Right ventricle myocardium superior (tissue), 1 donor: ENCODE results near the gene CAPN8. TPM values are rescaled to one million over a fixed set of nuclear protein-coding genes. Genes with fewer than 3 reads are reported as not detected.

Source experiments
- ATAC-seq: fragments of 200-7000 bp; cut with Tn5 transposase; one replicate; pipeline ENCODE4 v1.9.1; 2020; ENCODE audit warnings: mild to moderate bottlenecking; ENCODE audit not compliant: poor library complexity
- DNase-seq: peaks from one replicate; pipeline ENCODE4 v3.0.0-alpha.2; 2020
- intact Hi-C: fragments of 100-400 bp; cut with DNase I; formaldehyde crosslinking; loops from one replicate; pipeline ENCODE4 v1.11.2; 2022
- total RNA-seq: library from RNA; stranded (reverse); fragmentation: NEBNext Ultra II Directional; extraction: Animal tissue kit (Norgen Biotek cat#: 25700); gene quantifications from one replicate; pipeline ENCODE4 v1.2.1, GENCODE V29; 2021
- donor health status: DM: no; HTN: yes; CAD: no; lungs with severe emphysema.

CAPN8 gene
- total RNA-seq, 1 donor from 2014 or later, result not detected

GRCh38 chr1:223631473-223631872 lies 34.0 kb downstream of the CAPN8 start:
- ATAC-seq, result no peak

GRCh38 chr1:223629126-223629457 lies 36.4 kb downstream of the CAPN8 start:
- intact Hi-C loops, result no loop called here
- no peak for DNase-seq
- no peak for ATAC-seq

More at GRCh38 chr1:223631473-223631872, 34.0 kb downstream of the CAPN8 start:
- no peak for DNase-seq
- intact Hi-C loops, result no loop called here

DNA sequence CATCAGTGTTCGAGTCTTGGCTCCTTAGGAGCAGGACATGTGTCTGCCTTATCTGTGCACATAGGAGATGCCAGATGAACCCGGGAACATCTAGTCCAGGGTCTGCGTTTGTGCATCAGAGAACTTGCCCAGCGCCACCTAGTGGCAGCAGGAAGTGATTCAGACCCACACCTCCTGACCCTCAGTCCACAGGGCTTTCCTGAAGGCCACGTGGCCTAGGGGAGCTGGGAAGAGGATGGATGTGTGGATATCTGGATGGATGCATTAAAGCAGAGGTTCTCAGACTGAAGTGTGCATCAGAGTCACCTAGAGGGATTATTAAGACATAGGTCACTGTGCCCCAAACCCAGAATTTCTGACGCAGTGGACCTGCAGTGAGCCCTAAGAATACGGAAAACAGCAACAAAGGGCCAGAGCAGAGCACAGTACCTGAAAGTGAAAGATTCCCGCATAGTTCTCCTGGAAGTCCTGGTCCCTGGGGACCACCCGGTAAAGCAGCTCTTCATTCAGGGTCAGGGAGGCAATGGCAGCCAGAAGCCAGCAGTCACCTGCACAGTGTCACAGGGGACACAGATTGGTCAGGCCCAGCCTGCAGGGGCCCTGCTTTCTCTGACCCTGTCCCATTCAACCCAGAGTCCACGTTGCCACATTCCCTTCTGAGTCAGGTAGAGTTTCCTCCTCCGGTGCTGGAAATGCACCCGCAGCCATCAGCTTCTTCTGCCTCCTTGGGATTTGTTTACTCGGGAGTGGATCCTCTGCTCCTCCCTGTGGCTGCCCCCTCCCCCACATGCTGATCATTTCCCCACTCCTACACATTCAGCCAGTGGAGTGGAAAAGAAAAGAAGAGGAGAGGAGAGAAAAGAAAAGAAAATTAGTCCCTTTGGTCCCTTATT lies 37.0 kb downstream of the CAPN8 start:
- intact Hi-C loops, result no loop called here
- ATAC-seq, result peak; percentile 83
- DNase-seq, result peak; percentile 61

- intact Hi-C loops, result no loop called here
- ATAC-seq (no peak), DNase-seq (no peak)
These were observed 43.2 kb downstream of the CAPN8 start for GRCh38 chr1:223622132-223622842.

- ATAC-seq (peak; percentile 34), DNase-seq (no peak)
- intact Hi-C loops, result no loop called here
These were observed 44.2 kb downstream of the CAPN8 start for GRCh38 chr1:223621312-223621734.

GRCh38 chr1:223620297-223620897 lies 45.1 kb downstream of the CAPN8 start:
- intact Hi-C loops, result no loop called here
- ATAC-seq (peak; percentile 52), DNase-seq (no peak)

DNA sequence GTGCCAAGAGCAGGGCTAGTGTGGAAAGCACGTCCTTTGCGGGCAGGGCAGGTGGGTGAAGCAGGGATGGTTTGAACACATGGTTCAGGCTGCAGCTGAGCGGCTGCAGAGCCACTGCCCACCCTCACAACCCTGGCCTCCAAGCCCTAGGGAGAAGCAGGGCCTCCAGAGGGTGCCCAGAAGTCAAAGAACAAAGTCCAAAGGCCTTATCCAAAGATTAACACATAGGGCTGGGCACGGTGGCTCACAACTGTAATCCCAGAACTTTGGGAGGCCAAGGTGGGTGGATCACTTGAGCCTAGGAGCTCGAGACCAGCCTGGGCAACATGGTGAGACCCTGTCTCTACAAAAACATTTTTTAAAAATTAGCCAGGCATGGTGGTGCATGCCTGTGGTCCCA lies 46.8 kb downstream of the CAPN8 start:
- ATAC-seq, result no peak

GRCh38 chr1:223617323-223618070 lies 48.0 kb downstream of the CAPN8 start:
- DNase-seq, result no peak
- intact Hi-C loops, result no loop called here
- no peak for ATAC-seq

More for the DNA sequence above, 46.8 kb downstream of the CAPN8 start:
- intact Hi-C loops, result no loop called here
- DNase-seq, result no peak

DNA sequence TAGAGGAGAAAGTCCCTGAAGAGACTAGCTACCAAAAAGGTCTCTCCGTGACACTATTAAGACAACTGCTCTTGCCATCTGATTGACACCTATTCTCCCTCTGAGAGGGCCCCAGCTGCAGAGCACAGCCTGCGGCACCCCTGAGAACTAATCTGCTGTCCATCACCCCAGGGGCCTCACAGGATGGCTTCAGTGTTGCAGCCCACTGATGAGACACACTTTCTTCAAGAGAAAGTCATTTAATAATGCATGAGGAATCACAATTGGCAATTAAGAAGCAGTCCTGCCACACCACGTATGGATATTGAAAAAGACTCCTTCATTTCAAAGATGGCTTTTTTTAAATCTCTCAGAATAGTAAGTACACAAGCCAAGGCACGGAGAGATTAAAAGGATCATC lies 48.9 kb downstream of the CAPN8 start:
- ATAC-seq (no peak), DNase-seq (no peak)
- intact Hi-C loops, result no loop called here

DNA sequence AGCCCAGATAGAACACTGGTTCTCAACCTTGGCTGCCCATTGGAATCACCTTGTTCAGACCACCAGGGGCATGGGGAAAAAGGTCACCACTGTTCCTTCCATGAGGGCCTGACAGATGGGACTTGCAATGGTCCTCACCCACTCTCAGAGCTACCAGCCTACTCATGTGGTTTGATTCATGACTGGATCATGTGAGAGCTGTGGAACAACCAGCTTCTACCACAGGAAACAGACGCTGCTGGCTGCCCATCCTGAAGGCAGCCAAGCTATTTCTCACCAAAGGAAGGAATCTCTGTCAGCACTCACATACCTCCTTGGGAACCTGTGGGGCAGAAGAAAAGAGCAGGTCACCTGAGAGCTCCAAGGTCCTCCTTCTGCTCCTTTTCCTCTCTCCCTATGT lies 53.6 kb downstream of the CAPN8 start:
- ATAC-seq, result no peak
- DNase-seq, result no peak
- intact Hi-C loops, result no loop called here

DNA sequence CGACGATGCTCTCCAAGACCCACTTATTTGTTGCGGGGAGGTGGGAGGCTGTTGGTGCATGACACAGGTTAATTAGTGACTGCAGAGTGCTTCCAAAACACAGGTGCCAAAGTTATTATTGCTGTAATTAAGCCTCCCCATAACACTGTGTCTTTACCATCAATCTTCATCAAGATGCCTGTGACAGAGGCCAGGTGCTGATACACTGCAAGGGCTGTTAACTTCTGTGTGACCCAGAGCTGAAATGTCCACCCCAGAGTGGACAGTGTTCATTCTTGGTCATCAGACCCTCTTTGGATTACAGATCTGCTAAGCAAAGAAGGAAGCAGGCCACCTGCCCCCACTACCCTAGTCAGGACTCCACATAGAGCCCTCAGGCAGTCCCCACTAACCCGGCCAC lies 55.5 kb downstream of the CAPN8 start:
- intact Hi-C loops, result no loop called here

DNA sequence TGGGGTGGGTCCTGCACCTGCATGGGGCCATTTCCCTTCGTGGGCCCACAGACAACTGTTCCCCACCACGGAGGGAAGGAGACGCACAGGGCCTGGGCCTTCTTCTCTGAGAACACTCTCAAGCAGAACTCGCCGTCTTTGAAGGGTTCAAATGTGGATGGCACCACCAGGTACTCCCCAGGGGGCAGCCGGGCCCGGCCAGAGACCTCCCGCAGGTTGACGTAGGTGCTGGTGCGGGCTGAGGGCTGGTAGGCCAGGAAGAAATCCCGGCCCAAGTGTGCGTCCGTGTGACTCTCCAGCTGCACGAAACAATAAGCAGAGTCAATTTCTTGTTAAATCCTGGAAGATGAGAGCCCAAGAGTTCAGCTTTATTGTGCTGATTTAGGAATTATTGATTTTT lies 56.4 kb downstream of the CAPN8 start:
- no peak for DNase-seq
- no peak for ATAC-seq
- intact Hi-C loops, result no loop called here

More for the DNA sequence above, 55.5 kb downstream of the CAPN8 start:
- ATAC-seq, result no peak
- no peak for DNase-seq

DNA sequence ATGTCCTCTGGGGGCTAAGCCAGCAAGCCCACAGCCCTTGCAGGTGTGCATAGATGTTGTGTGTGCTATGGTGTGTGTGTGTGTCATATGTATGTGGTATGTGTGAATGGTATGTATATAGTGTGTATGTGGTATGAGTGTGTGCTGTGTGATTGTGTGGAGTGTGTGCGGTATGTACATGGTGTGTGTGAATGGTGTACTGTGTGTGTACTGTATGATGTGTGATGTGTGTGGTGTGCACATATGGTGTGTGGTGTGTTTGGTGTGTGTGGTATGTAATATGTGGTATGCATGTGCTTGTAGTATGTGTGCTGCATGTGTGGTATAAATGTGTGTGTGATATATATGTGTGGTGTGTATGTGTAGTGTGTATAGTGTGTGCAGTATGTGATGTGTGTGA lies 107.0 kb downstream of the CAPN8 start:
- intact Hi-C loops, result no loop called here
- no peak for DNase-seq
- ATAC-seq, result no peak

GRCh38 chr1:223557130-223557475 lies 108.4 kb downstream of the CAPN8 start:
- DNase-seq (no peak), ATAC-seq (no peak)
- intact Hi-C loops, result no loop called here

DNA sequence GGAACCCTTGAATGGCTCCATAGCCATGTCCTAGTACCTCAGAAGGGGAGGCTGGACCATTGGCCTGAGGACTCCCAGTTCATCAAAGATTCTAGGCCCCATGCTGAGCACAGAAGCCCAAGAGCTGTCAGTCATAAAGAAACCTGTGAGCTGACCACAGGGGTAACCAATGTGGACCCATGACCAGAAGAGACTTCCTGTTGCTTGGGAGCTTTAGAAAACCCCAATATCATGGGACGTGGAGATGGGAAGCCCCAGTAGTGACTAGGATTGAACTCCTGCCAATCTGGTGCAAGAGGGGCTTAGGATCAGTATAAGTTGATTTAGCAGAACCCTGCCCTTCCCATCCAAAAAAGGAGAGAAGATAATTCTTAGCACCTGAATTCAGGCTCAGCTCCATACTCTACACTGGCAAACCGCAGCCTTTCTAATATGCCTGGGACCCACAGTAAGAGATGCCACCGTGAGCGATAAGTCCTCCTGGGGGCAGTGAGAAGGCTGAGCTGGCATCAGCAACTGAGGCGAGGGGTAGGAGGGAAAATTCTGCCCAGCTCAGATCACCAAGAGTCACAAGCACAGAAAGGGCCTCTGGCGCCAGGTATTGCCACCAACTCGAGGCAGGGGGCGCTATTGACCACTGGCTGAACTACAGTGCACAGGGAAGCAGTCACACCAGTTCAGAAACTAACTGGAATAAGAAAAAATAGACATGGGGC lies 108.9 kb downstream of the CAPN8 start:
- intact Hi-C loops, result no loop called here
- ATAC-seq (no peak), DNase-seq (peak; percentile 45)

DNA sequence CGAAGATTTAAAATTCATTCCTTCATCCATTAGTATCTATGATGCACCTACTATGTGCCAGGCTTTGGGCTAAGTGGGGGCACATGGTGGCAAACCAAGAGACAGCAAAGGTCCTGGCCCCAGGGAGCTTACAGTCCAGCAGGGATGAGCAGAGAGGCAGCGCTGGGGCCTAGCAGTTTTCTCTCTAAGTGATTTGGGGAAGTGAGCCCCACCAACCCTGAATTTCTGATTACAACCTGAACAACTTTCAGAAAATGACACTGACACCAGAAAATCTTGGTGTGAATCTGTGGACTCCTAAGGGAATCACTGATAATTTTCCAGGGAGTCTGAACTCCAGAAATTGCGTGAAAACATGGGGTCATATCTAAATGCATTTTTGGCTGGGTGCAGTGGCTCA lies 111.5 kb downstream of the CAPN8 start:
- intact Hi-C loops, result no loop called here
- ATAC-seq, result no peak

DNA sequence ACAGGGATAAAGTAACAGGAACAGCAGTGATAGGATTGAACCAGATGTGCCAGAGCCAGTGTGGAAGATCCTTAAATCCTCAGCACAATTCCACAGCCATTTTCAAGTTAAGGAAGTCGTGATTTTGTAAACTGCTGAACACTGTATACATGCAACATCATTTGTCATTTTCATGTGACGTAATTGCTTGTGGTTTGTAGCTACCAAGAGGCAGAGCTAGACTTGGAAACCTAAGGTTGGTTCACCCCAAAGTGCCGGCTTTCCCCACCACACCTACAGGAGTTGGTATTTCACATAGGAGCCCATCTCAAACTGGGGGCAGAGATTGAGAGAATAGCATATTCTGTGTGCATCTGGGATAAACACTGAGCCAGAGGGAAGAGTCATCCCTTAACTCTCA lies 113.9 kb downstream of the CAPN8 start:
- DNase-seq (no peak), ATAC-seq (no peak)
- intact Hi-C loops, result no loop called here

More for the DNA sequence above, 111.5 kb downstream of the CAPN8 start:
- DNase-seq, result no peak

GRCh38 chr1:223549740-223550139 lies 115.8 kb downstream of the CAPN8 start:
- ATAC-seq, result no peak
- no peak for DNase-seq
- intact Hi-C loops, result no loop called here
